Measurements from ENCODE around the gene SEMA6A.

DNA sequence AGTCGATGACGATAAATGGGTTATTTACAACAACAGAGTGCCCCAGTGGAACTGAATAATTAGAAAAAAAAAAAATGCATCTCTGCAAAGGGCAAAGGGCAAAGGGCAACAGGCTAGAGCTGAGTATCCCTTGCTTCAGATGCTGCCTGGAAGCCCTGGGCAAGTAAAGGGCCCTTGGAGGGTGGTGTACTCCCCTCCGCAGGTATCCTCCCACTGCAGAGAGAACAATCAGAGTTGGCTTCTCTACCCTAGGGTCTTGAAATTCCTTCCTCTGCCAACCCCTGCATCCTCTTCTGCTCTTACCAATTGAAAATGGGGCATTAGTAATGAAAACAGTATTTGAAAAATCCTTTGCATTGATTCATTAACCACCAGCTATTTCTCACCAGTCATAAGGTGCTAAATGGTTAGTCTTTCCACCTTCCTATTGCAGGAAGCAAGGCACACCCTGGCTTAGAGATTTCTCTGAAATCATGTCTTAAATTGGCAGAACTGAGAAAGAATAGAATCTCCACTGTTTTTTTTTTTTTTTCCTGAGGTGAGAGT lies 122.6 kb downstream of the SEMA6A start:
- TF ChIP-seq RXRA (IDR thresholded peaks at IDR 0.05; ENCODE audit: borderline replicate concordance, low read depth) (no peak), TAF1 (IDR thresholded peaks at IDR 0.05; ENCODE audit: borderline replicate concordance, low read depth, low read length) (no peak), ELF1 (IDR thresholded peaks at IDR 0.05) (no peak), SIN3A (IDR thresholded peaks at IDR 0.05; ENCODE audit: borderline replicate concordance, low read depth, low read length) (no peak), CHD2 (IDR thresholded peaks at IDR 0.05; ENCODE audit: low read length, partially characterized antibody) (no peak)
- TF ChIP-seq, protein P1, sequence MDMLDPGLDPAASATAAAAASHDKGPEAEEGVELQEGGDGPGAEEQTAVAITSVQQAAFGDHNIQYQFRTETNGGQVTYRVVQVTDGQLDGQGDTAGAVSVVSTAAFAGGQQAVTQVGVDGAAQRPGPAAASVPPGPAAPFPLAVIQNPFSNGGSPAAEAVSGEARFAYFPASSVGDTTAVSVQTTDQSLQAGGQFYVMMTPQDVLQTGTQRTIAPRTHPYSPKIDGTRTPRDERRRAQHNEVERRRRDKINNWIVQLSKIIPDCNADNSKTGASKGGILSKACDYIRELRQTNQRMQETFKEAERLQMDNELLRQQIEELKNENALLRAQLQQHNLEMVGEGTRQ (IDR thresholded peaks at IDR 0.05; ENCODE audit: borderline replicate concordance, low read depth, low read length), result no peak
- TF ChIP-seq, protein P2, sequence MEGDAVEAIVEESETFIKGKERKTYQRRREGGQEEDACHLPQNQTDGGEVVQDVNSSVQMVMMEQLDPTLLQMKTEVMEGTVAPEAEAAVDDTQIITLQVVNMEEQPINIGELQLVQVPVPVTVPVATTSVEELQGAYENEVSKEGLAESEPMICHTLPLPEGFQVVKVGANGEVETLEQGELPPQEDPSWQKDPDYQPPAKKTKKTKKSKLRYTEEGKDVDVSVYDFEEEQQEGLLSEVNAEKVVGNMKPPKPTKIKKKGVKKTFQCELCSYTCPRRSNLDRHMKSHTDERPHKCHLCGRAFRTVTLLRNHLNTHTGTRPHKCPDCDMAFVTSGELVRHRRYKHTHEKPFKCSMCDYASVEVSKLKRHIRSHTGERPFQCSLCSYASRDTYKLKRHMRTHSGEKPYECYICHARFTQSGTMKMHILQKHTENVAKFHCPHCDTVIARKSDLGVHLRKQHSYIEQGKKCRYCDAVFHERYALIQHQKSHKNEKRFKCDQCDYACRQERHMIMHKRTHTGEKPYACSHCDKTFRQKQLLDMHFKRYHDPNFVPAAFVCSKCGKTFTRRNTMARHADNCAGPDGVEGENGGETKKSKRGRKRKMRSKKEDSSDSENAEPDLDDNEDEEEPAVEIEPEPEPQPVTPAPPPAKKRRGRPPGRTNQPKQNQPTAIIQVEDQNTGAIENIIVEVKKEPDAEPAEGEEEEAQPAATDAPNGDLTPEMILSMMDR (IDR thresholded peaks at IDR 0.05), result no peak
- TF ChIP-seq, protein P3, sequence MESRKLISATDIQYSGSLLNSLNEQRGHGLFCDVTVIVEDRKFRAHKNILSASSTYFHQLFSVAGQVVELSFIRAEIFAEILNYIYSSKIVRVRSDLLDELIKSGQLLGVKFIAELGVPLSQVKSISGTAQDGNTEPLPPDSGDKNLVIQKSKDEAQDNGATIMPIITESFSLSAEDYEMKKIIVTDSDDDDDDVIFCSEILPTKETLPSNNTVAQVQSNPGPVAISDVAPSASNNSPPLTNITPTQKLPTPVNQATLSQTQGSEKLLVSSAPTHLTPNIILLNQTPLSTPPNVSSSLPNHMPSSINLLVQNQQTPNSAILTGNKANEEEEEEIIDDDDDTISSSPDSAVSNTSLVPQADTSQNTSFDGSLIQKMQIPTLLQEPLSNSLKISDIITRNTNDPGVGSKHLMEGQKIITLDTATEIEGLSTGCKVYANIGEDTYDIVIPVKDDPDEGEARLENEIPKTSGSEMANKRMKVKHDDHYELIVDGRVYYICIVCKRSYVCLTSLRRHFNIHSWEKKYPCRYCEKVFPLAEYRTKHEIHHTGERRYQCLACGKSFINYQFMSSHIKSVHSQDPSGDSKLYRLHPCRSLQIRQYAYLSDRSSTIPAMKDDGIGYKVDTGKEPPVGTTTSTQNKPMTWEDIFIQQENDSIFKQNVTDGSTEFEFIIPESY (IDR thresholded peaks at IDR 0.05; ENCODE audit: borderline replicate concordance, low read depth), result no peak
